Suprapubic skin (tissue), 3 donors: Measurements from ENCODE around the gene C1QL1.

Source experiments
- CTCF ChIP-seq, 2 donors: fragments of 200-600 bp in 1 of 2; fragments of 450-650 bp in 1 of 2; sonication (generic) in 1 of 2; IDR thresholded peaks; one replicate each; pipeline ENCODE4 v1.5.1; 2016 to 2019; ENCODE audit warnings: antibody characterized with exemption in 2 of 2, mild to moderate bottlenecking in 1 of 2, moderate library complexity in 1 of 2
- EP300 ChIP-seq: sonication (generic); formaldehyde crosslinking; IDR thresholded peaks from one replicate; pipeline ENCODE4 v1.6.1; 2017; ENCODE audit warnings: antibody characterized with exemption

- TF ChIP-seq CTCF (IDR thresholded peaks at IDR 0.05) (no peak), EP300 (no peak)
Measured at GRCh38 chr17:45004388-45004787, 36.3 kb upstream of the C1QL1 start.
